NCI-H2227 (cell line): ENCODE measurements around the gene FAM151A.

ENCODE experiments used
- DNase-seq: peaks from one replicate; lab custom pipeline; 2025; ENCODE audit not compliant: unreplicated experiment; lab: John Stamatoyannopoulos, UW

The FAM151A gene

DNA sequence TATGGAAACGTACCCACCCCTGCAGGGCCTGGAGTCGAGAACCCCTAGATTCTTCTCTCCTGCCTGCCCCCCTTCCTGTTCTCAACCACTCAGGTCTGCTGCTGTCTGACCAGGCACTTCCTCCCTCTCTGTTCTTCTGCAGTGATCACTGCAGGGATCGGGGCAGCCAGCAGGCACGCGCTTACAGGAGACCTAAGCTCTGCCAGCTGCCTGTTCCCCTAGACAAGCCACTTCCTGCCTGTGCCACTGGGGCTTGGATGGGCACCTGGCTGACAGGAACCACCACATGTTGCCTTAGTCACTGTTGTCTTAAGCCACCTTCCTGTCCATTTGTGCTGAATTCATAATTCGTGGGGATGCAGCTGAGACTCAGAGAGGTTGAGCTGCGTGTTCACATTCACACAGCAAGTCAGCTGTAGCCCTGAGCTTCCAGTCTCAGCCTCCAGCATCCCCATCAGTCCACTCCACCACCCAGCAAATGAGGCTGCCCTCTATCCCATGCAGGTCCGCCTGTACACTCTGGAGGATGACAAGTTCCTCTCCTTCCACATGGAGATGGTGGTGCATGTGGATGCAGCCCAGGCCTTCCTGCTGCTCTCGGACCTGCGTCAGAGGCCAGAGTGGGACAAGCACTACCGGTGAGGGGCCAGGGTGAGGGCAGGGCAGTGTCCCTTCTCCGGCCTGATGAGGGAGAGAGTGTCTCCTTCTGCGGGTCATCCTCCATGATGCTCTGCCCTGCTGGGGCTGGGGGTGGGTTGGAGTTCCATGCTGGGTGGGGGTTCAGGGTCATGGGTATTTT is 18.6 kb downstream of the FAM151A start:
- no peak for DNase-seq

DNA sequence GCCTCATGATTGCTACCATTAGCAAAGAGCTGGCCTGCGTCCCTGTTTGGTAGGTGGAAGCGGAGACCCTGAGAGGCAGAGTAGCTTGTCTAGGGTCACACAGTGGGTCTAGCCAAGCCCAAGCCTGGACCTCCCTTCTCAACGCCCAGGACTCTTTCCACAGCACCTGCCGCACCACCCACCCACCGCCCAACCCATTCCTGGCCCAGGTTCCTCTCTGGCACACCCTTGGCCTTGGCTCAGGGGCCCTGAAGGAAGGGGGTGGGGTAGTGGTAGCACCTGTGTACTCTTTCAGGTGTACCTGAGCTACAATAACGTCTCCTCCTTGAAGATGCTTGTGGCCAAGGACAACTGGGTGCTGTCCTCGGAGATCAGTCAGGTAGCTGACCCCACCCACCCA is 19.3 kb downstream of the FAM151A start:
- no peak for DNase-seq

GRCh38 chr1:54603241-54603640 is 20.1 kb downstream of the FAM151A start:
- no peak for DNase-seq

- no peak for DNase-seq
Observed at GRCh38 chr1:54602554-54602953, 20.8 kb downstream of the FAM151A start.

- DNase-seq, result no peak
Observed at GRCh38 chr1:54601730-54602129, 21.6 kb downstream of the FAM151A start.

GRCh38 chr1:54600947-54601721 is 22.2 kb downstream of the FAM151A start:
- no peak for DNase-seq

- no peak for DNase-seq
Observed at GRCh38 chr1:54599211-54599823, 24.0 kb downstream of the FAM151A start.

DNA sequence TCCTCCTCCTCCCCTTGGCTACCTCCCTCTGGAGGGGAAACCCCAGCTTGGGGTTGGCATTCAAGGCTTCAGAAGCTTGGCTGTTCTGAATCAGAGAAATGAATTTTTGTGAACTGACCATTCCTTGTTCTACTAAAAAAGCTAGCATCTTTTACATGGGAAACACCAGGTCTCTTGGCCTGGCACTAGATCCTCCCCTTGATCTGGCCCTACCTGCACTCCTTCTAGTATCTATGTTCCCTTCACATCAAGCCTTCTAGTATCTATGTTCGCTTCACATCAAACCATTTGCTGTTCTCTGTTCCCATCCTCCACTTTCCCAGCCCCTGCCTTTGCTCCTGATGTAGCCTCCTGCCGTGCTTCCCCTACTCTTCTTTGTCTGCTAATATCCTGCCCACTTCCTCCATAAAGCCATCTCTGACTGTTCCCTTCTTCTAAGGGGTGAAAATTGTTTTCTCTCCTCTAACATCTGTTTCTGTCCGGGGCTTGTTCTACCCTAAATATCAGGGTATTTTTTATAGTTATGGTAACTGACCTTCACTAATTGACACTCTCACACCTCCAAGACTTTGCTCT is 25.8 kb downstream of the FAM151A start:
- DNase-seq, result no peak

DNA sequence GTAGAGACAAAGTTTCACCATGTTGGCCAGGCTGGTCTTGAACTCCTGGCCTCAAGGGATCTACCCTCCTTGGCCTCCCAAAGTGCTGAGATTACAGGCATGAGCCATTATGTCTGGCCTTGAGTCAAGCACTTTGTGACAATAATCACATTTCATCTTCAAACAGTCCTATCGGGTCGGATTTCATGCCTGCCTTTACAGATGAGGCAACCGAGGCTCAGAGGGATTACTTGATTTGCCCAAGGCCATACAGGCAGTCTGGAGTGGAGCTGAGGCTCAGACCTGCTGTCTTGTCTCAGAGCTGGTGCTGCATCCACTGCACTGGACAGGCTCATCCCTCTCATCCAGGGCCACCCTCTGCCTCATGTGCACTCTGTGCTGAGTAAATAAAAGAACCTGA is 26.6 kb downstream of the FAM151A start:
- no peak for DNase-seq

GRCh38 chr1:54595956-54596498 is 27.3 kb downstream of the FAM151A start:
- DNase-seq, result no peak

DNA sequence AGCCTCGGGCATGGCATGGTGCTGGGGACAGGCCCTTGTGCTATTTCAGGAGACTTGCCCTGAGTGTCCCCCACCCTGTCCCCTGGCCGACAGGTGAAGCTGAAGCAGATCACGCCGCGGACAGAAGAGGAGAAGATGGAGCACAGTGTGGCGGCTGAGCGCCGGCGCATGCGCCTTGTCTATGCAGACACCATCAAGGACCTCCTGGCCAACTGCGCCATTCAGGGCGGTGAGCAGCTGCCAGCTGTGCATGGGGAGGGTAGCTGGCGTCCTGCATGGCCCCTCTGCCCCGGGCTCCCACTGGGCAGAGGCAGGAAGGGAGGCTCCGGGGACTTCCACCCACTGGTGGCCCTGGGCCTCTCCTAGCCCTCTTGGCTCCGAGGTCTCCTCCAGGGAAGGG is 28.9 kb downstream of the FAM151A start:
- DNase-seq, result no peak

- DNase-seq, result no peak
Observed at GRCh38 chr1:54593571-54594160, 29.7 kb downstream of the FAM151A start.

- DNase-seq, result no peak
Observed at GRCh38 chr1:54591127-54591756, 32.1 kb downstream of the FAM151A start.

DNA sequence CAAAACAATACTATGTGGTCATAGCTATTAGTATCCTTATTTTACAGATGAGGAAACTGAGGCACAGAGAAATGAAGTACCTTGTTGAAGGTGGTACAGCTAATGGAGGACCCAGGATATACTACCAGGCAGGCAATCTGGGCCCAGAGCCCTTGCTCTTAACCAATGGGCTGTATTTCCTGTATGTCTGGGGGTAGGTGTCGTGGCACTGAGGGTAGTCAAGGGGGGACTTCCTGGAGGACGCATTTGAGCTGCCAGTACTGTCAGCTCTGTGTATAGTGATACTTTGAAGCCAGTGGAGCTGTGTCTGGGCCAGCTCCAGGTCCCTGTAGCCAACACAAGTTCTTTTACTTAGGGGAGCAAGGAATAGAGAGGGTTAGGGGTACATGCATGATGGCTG is 34.9 kb downstream of the FAM151A start:
- DNase-seq, result no peak

- no peak for DNase-seq
Observed at GRCh38 chr1:54585181-54586066, 37.9 kb downstream of the FAM151A start.

- DNase-seq, result no peak
Observed at GRCh38 chr1:54584575-54584974, 38.8 kb downstream of the FAM151A start.

DNA sequence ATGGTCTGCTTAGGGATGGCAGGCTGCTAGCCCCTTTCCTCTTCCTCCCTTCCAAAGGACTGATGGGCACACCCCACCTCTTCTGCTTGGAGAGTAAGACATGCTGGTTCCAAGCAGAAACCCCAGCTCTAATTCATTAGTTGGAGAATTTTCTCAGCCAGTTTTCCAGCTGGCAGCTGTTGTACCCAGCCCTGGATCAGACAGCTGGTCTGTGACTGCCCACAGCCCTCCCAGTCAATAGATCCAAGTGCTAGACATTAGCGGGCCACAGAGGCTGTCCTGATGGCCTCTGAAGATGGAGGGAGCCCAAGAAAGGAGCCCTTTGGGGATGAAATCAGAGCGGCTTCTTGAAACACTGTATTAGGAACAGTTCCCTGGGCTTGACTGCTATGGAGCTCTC is 39.5 kb downstream of the FAM151A start:
- no peak for DNase-seq

- DNase-seq, result no peak
Observed at GRCh38 chr1:54583307-54583686, 40.0 kb downstream of the FAM151A start.

DNA sequence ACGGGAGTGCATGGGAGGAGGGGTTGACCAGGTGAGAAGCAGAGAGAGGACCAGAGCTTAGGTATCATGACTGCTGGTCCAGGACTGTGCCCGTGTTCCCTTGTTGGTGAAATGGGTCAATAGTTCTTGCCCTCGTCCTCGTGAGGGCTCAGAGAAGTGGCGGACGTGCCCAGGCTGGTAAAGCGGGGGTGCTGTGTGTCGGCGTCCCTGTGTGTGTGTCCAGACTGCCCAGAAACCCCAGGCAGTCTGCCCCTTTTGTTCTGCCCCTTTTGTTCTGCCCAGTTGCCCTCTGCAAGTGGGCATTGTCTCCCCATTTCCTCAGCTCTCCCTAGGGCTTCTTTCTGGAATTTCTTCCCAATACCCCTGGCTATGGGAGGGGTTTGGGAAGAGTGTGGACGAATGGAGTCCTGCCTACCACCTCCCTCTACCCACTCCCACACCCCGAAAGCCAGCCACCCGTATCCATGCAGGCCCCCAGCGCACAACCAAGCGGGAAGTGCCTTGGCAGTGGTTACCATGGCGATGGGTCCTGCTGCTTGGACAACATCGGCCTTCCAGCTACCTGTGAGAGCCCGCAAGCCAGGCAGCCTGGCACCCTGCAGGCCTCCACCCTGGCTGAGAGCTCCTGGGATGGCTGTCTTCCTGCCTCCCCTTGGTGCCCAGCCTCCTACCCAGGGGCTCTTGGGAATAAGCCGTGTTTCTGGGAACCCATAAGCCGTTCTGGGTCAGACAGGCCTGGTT is 40.6 kb downstream of the FAM151A start:
- DNase-seq, result peak; percentile 80
